Right ventricle myocardium superior (tissue), 1 donor: ENCODE results near the gene OTUD7B. TPM values are rescaled to one million over a fixed set of nuclear protein-coding genes. Genes with fewer than 3 reads are reported as not detected.
A peak's percentile ranks its signal among the peaks of the same experiment; 100 is the strongest.

Source experiments
- ATAC-seq: fragments of 200-7000 bp; cut with Tn5 transposase; one replicate; pipeline ENCODE4 v1.9.1; 2020; ENCODE audit warnings: mild to moderate bottlenecking; ENCODE audit not compliant: poor library complexity
- DNase-seq: peaks from one replicate; pipeline ENCODE4 v3.0.0-alpha.2; 2020
- intact Hi-C: fragments of 100-400 bp; cut with DNase I; formaldehyde crosslinking; loops from one replicate; pipeline ENCODE4 v1.11.2; 2022
- total RNA-seq: library from RNA; stranded (reverse); fragmentation: NEBNext Ultra II Directional; extraction: Animal tissue kit (Norgen Biotek cat#: 25700); gene quantifications from one replicate; pipeline ENCODE4 v1.2.1, GENCODE V29; 2021
- donor health status: DM: no; HTN: yes; CAD: no; lungs with severe emphysema.

The OTUD7B gene
- total RNA-seq, 1 donor from 2014 or later, result 23.2 TPM

GRCh38 chr1:149929856-149930255, 80.7 kb downstream of the OTUD7B start:
- DNase-seq, result no peak
- intact Hi-C loops, result no loop called here
- no peak for ATAC-seq

DNA sequence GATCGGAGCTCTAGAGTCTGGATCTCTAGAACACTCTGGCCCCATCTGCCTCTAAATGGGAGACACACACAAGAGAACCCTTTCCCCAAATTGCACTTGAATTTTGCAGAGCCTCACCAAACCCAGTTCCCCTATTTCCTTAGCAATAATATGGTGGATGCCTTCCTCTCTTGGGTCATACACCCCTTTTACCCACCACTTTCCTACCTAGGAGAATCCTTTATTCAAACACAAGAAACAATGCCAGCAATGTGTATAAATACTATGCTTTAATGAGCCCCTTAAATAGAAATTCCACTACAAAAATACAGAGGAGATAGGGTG, 82.2 kb downstream of the OTUD7B start:
- intact Hi-C loops, result no loop called here
- ATAC-seq (no peak), DNase-seq (no peak)

DNA sequence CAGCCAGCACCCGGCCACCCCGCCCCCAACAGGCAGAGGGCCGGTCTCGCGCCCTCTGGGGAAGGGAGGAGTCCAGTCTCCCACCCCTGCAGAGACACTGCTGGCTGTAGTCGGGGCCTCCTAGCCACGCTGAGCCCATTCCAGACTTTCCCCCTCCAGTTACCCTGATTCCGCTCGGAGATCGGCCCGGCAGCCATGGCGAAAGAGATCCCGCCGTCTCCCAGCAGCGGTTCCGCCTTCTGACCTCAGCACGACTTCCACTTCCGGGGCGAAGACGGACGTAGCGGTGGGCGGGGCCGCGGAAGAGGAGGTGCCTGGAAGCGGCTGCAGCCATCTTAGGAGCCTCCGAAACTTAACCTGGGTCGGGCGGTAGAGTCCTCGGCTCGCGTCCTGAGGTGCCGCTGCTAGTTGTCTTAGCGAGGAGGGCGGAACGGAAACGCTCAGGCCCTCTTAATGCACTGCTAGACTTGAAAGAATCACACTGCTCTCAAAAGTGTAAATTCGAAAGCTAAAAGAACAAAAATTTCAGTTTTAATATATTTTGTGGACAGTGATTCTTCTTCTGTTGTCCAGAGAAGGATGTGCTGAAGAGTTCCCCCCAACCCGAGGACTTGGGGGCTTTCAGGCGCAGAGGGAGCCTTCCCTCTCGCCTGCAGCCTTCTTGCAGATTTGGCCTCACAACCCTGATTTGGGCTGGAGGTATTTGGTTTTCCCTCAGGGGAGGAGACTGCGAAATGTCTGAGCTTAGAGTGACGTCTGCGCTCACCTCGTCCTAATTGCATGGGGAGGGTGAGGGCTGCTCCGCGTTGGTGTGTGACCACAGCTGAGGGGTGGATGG, 82.7 kb downstream of the OTUD7B start, which contains the start of gene SF3B4:
TSS of gene SF3B4 (minus strand) at position 241 of the 838 bp plus-strand sequence. CDS start at position 197, 44 bp downstream.
- intact Hi-C loops, result no loop called here

GRCh38 chr1:149927056-149927562, 83.4 kb downstream of the OTUD7B start:
- intact Hi-C loops, result no loop called here
- no peak for DNase-seq
- ATAC-seq, result no peak

More for the DNA sequence above, 82.7 kb downstream of the OTUD7B start, which contains the start of gene SF3B4:
- ATAC-seq (peak; percentile 99), DNase-seq (peak; percentile 97)

- ATAC-seq, result no peak
- no peak for DNase-seq
- intact Hi-C loops, result no loop called here
These were observed 84.2 kb downstream of the OTUD7B start for GRCh38 chr1:149926296-149926695.

DNA sequence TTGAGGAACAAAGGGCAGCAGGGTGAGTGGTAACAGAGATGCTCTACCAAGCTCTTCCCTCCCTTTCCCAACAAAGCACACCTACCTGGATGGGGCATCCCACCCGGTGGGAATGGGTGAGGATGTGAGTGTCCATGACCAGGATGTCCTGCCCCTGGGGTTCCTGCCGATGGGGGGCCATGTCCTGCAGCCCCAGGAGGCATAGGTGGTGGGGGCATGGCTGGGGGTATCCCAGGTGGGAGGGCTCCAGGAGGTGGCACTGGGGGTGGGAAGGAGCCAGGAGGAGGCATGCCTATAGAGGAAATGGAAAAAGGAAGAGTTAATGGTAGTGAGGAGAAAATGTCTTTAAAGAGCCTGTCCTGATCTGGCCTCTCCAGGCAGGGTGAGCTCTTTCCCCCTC, 84.8 kb downstream of the OTUD7B start:
- DNase-seq (no peak), ATAC-seq (no peak)
- intact Hi-C loops, result no loop called here

GRCh38 chr1:149925345-149925744, 85.2 kb downstream of the OTUD7B start:
- intact Hi-C loops, result no loop called here
- DNase-seq (no peak), ATAC-seq (no peak)

GRCh38 chr1:149923626-149924025, 86.9 kb downstream of the OTUD7B start:
- no peak for ATAC-seq
- no peak for DNase-seq
- intact Hi-C loops, result no loop called here

GRCh38 chr1:149917571-149918144, 92.9 kb downstream of the OTUD7B start, which contains the start of gene SV2A:
TSS of gene SV2A (minus strand) at chr1:149917844. CDS start at chr1:149913840, 4,004 bp downstream.
- peak; percentile 49 for ATAC-seq
- no peak for DNase-seq
- intact Hi-C loops, result no loop called here

DNA sequence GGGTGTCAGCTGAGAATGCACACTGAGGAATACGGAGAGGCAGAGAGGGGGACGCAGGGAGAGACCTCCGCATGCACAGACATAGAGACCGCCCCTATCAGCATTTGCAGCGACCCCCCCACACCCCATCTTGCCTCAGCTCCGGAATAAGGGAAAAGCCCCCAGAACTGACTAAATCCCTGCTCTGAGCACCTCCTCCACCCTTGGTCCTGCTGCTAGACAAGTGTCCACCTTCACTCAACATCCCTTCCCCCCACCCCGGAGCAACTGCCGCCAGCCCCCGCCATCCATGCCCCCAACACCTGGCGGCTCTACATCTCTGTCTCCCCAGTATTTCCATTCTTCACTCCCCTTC, 93.7 kb downstream of the OTUD7B start:
- intact Hi-C loops, result no loop called here
- DNase-seq, result no peak
- ATAC-seq, result no peak

GRCh38 chr1:149916193-149916897, 94.2 kb downstream of the OTUD7B start:
- ATAC-seq (no peak), DNase-seq (no peak)

DNA sequence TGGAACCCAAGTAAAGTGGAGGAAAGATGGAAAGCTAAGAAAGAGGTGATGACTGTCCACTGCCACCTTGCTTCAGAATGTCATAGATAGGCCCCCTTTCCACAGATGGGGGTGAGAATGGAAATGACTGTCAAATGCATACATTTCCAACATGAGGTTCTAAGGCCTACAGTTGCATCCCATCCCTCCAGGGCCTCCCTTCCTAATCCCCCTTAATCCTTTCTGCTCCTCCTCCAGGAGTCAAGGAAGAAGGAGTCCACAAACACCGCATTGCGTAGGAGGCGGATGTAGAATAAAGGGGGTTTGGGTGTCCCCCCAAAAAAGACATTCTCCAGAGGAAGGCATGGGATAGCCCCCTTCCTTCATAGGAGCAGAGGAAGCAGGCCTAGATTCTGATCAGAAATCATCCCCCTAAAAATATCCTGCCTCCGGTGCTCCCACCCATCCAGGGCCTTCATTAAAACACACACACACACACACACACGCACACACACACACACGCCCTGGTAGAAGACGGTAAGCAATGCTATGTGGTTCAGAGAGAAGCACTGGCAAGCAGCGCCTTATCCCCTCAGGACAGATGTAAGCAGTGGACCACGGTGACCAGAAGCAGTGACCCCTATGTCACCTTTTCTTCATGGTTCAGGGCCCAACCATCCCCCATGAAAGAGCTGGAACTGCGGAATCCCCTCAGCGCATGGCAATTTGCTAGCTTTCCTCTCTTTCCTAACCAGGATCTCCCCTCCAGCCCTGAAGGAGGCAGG, 94.9 kb downstream of the OTUD7B start:
- ATAC-seq, result no peak
- intact Hi-C loops, result no loop called here

More at GRCh38 chr1:149916193-149916897, 94.2 kb downstream of the OTUD7B start:
- intact Hi-C loops, result no loop called here

DNA sequence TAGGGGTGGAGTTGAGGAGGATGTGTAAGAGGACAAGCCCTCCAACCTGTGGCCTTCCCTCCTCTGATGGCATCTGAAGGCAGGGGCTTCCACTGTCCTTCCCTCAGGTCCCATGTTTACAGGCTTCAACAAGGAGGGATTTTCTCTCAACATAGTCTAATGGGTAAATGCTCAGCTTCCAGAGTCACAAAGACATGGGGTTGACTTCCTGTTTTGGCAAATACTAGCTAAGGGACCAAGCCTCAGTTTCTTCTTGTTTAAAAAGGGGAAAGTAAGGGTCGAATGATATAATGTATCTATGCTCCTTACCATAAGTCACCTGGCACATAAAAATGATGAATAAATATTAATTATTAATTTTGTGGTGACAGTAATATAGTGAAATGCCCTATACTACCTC, 96.0 kb downstream of the OTUD7B start:
- intact Hi-C loops, result no loop called here
- DNase-seq (no peak), ATAC-seq (no peak)

More for the DNA sequence above, 94.9 kb downstream of the OTUD7B start:
- no peak for DNase-seq

DNA sequence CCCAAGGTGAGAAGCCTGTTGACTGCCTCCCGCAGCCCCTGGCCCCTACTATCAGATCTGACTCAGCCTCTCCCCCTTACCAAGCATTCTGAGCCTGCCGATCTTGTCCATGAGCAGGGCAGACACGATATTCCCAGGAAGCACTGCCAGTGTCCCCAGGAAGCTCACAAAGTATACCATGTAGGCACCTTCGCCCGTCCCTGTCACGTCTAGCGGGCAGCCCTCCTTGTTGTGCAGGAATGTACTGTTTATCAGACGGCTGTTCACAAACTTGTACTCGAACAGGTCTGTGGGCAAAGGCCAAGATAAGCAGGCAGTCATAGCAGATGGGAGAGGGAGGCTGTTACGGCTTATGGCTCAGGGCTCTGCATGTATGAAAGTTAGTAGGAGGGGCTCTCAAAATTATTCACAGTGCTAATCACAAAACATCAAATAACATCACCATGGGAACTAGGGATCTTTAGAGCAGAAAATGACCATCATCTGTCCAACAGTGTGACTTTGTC, 103.9 kb downstream of the OTUD7B start:
- DNase-seq, result no peak
- intact Hi-C loops, result no loop called here
- ATAC-seq, result no peak

GRCh38 chr1:149903836-149904491, 106.6 kb downstream of the OTUD7B start:
- intact Hi-C loops, result no loop called here
- DNase-seq (no peak), ATAC-seq (no peak)

GRCh38 chr1:149899460-149900284, 110.9 kb downstream of the OTUD7B start, which contains the start of gene BOLA1:
TSS of gene BOLA1 (plus strand) at chr1:149899568. CDS start at chr1:149900060, 492 bp downstream.
- ATAC-seq, result peak; percentile 100

GRCh38 chr1:149896575-149896974, 114.0 kb downstream of the OTUD7B start:
- DNase-seq (no peak), ATAC-seq (no peak)
- intact Hi-C loops, result loop anchor here (10.0 kb wide), 1 partner anchor 278 kb away; no protein-coding TSS in a partner anchor

More at GRCh38 chr1:149899460-149900284, 110.9 kb downstream of the OTUD7B start, which contains the start of gene BOLA1:
- peak; percentile 95 for DNase-seq
- intact Hi-C loops, result loop anchor here (10.0 kb wide), 1 partner anchor 275 kb away; no protein-coding TSS in a partner anchor
